DMS79 (cell line): ENCODE results near the gene PLD5.
"Not testable (repeated sequence)": the region's sequence is repeated elsewhere in the genome, so short reads cannot be mapped to it uniquely, and the experiment has no call there.

Experiments
- DNase-seq: peaks from one replicate; lab custom pipeline; 2025; lab: John Stamatoyannopoulos, UW

The PLD5 gene

GRCh38 chr1:242489545-242489944, 35.0 kb downstream of the PLD5 start:
- DNase-seq: no peak

- DNase-seq: no peak
Measured at GRCh38 chr1:242477944-242478343, 46.6 kb downstream of the PLD5 start.

GRCh38 chr1:242470774-242471173, 53.7 kb downstream of the PLD5 start:
- no peak for DNase-seq

- DNase-seq: no peak
Measured at GRCh38 chr1:242468784-242469183, 55.7 kb downstream of the PLD5 start.

- DNase-seq: no peak
Measured at GRCh38 chr1:242467556-242468145, 56.8 kb downstream of the PLD5 start.

- no peak for DNase-seq
Measured at GRCh38 chr1:242462867-242463266, 61.6 kb downstream of the PLD5 start.

- DNase-seq: not testable (repeated sequence)
Measured at GRCh38 chr1:242459740-242460139, 64.8 kb downstream of the PLD5 start.

GRCh38 chr1:242456726-242457269, 67.7 kb downstream of the PLD5 start:
- no peak for DNase-seq

GRCh38 chr1:242455052-242455361, 69.5 kb downstream of the PLD5 start:
- DNase-seq: no peak

GRCh38 chr1:242454262-242455051, 70.0 kb downstream of the PLD5 start:
- DNase-seq: no peak

GRCh38 chr1:242452573-242452972, 71.9 kb downstream of the PLD5 start:
- DNase-seq: no peak

- DNase-seq: no peak
Measured at GRCh38 chr1:242449661-242450060, 74.8 kb downstream of the PLD5 start.

GRCh38 chr1:242448910-242449645, 75.4 kb downstream of the PLD5 start:
- DNase-seq: no peak

- DNase-seq: no peak
Measured at GRCh38 chr1:242447689-242448088, 76.8 kb downstream of the PLD5 start.

GRCh38 chr1:242440757-242441156, 83.7 kb downstream of the PLD5 start:
- no peak for DNase-seq

GRCh38 chr1:242435200-242435599, 89.3 kb downstream of the PLD5 start:
- DNase-seq: no peak

- DNase-seq: no peak
Measured at GRCh38 chr1:242432491-242433095, 91.9 kb downstream of the PLD5 start.

- no peak for DNase-seq
Measured at GRCh38 chr1:242431786-242432185, 92.7 kb downstream of the PLD5 start.

GRCh38 chr1:242430956-242431355, 93.5 kb downstream of the PLD5 start:
- no peak for DNase-seq

GRCh38 chr1:242428399-242429190, 95.9 kb downstream of the PLD5 start:
- no peak for DNase-seq

- DNase-seq: no peak
Measured at GRCh38 chr1:242427519-242427918, 97.0 kb downstream of the PLD5 start.
